HG02840 (cell line): Measurements from ENCODE around the gene SPRN.
"Not testable (repeated sequence)": the region's sequence is repeated elsewhere in the genome, so short reads cannot be mapped to it uniquely, and the experiment has no call there.

Source experiments
- ATAC-seq: cut with Tn5 transposase; IDR thresholded peaks from one replicate; pipeline ENCODE4 v1.9.1; 2021; ENCODE audit warnings: mild to moderate bottlenecking, moderate library complexity, moderate number of reproducible peaks; ENCODE audit not compliant: unreplicated experiment, low FRiP score

The SPRN gene

DNA sequence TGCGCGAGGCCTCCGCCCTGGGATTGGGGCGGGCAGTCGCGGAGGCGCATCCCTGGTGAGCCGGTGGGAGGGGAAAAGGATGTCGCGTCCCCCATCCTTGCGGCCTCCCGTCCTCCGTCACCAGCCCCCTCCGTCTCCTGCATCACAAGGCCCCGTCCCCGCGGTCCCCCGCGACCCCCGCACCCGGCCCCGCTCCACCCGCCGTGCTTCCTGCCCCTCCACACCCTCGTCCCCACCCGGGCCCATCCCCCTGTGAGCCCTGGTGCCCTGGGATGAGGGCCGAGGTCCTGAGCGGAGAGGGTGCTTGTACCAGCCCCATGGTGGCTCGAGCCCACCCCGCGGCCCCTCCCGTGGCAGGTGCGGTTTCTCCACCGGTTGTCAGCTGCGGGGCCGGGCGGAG, at the start of gene SPRN:
Gene SPRN, minus strand, starts transcription at position 25 of the 400 bp plus-strand sequence. CDS start 944 bp downstream, outside the sequence.
- not testable (repeated sequence) for ATAC-seq

DNA sequence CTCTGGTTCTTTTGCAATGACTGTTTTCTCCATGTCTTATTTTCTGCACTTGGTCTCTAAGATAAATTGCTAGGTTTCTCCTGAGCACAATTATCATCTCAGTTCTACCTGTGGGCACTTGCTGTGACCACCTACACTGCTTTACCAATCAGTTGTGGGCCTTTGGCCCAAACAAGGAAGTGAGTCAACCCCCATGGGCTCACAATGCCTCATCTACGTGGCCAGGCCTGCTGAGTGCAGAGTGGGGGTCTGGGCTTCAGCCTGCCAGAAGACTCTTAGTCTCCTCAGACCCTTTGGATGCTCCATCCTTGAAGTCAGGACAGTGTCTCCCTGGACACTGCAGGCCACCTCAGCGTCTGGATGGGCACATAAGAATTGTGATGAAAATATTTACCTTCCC, 49.6 kb upstream of the SPRN start:
- no peak for ATAC-seq

- ATAC-seq: no peak
These were observed 48.8 kb upstream of the SPRN start for GRCh38 chr10:133473270-133473669.

DNA sequence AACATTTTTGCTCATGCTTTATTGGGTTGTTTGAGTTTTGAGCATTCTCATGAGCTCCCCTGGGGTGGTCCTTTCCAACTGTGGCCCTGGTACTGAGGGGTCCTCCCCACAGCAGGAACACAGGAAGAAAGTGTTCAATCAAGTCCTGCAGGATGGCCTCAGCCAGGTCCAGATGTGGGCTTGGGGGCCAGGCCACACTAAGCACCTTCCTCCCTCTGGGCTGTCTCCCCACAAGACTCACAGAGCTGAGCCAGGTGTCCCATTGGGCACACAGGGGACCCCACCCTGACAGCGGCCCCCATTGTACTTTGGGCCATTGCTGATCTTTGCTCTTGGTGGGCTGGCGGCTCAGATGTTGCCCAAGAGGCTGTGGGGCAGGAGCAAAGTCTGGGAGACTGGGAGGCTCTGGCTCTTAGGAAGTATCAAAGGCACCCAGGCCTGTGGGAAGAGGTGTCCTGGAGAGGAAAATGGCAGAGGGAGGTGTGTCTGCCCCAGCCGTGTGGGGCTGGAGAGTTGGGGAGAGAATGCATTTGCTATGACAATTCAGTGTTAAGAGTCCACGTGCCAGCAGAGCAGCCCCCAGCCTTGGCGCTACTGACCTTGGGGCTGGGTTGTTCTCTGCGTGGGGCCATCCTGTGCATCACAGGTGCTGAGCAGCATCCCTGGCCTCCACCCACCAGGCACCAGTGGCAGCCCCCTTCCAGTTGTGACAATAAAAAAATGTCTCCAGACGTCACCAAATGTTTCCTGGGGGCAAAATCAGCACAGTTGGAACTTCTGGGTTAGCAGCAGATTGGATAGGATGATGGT, 47.1 kb upstream of the SPRN start:
- no peak for ATAC-seq

DNA sequence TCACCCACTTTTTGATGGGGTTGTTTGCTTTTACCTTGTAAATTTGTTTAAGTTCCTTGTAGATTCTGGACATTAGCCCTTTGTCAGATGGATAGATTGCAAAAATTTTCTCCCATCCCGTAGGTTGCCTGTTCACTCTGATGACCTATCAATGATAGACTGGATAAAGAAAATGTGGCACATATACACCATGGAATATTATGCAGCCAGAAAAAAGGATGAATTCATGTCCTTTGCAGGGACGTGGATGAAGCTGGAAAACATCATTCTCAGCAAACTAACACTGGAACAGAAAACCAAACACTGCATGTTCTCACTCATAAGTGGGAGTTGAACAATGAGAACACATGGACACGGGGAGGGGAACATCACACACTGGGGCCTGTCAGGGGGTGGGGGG, 44.8 kb upstream of the SPRN start:
- not testable (repeated sequence) for ATAC-seq

DNA sequence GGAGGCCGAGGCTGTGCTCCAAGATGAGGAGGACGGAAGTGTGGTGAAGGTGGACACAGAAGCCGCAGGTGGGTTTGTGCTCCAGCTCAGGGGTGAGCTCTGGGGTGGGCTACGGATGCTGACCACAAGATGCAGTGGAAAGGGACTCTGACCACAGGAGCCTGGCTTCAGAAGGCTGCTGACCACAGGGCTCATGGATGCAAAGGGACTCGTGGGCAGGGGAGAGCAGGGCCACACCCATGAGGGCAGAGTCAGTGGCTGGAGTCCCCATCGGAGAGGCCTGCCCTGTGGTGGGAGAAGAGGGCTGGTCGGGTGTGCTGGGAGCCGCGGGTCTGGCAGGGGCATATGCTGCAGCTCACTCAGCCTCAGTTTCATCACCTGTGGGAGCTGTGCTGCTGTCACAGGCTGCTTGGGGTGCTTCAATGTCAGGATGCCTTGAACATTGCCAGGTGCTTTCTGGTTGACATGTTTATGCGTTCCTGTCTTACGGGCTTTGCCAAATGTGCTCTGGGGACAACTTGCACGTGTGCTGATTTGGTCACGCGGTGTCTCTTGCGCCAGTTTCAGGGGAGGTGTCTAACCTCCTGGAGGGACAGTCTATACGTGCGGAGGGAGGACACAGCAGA, 43.0 kb upstream of the SPRN start:
- ATAC-seq: no peak

- no peak for ATAC-seq
These were observed 42.4 kb upstream of the SPRN start for GRCh38 chr10:133466683-133467275.

- ATAC-seq: no peak
These were observed 41.6 kb upstream of the SPRN start for GRCh38 chr10:133465950-133466474.

GRCh38 chr10:133465191-133465949, 40.9 kb upstream of the SPRN start:
- ATAC-seq: no peak

GRCh38 chr10:133464582-133465031, 40.2 kb upstream of the SPRN start:
- ATAC-seq: no peak

DNA sequence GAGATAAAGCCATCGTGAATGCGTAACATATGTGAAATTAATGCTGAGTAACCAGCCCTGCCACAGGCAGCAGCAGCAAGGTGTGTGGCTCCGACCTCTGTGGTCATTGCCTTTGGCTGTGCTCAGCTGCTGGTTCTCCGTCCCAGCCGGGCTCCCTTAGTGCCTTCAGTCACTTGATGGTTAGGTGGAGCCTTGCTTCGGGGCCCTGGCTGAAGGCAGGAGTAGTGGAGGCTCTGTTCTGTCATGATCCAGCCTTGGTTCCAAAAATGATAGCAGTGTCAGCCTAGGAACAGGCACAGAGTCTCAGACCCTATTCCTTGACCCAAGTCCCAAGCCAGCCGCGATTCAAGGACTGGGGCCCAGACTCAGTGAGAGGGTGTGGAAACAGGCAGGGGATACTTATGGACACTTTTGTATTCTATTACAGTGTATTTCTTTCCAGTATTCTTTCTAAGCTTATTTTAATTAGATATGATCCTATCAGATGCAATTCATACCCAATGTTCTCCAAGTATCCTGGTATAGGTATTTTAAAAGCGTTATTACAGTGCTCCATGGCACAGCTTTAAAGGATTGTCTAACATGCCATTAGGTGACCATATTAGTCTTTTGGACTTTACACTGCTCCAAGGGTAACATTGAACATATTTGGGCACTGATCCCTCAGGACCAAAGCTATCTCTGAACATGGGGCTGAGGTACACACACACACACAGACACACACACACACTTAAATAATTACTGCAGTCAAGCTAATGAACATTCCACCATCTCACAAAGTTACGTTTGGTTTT, 38.3 kb upstream of the SPRN start:
- no peak for ATAC-seq

DNA sequence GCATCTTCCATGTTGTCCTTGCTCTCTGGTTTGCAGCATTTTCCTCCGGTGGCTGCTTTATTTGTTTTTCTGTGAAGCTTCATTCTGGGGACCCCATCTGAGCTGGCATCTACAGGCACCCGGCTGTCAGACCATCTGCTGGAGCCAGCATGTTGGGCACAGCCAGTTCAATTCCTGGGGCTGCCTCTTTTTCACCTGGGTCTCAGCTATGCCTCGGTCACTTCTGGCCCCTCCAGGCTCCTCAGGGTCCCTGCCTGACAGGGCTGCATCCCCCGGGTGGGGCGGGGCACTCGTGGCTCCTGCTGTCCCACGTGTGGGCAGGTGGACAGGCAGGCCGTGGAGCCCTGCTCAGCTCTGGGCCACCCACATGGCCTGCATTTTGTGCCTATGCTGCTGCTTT, 37.4 kb upstream of the SPRN start:
- ATAC-seq: no peak

GRCh38 chr10:133461027-133461426, 36.6 kb upstream of the SPRN start:
- no peak for ATAC-seq

- ATAC-seq: no peak
These were observed 35.9 kb upstream of the SPRN start for GRCh38 chr10:133460208-133460769.

- ATAC-seq: no peak
These were observed 35.2 kb upstream of the SPRN start for GRCh38 chr10:133459454-133460207.

GRCh38 chr10:133458710-133459453, 34.5 kb upstream of the SPRN start:
- no peak for ATAC-seq

- no peak for ATAC-seq
These were observed 33.7 kb upstream of the SPRN start for GRCh38 chr10:133458021-133458709.
